ENCODE measurements around the gene QRFPR.

- TF ChIP-seq POLR2A (IDR thresholded peaks at IDR 0.05) (no peak), EP300 (IDR thresholded peaks at IDR 0.05) (no peak), CTCF (IDR thresholded peaks at IDR 0.05) (no peak)
Measured at GRCh38 chr4:121308828-121309227, 72.0 kb downstream of the QRFPR start.

Data from upper lobe of left lung (tissue), 4 donors.